Osteoblast (primary cell): Measurements from ENCODE around the gene HOXC10. TPM values are rescaled to one million over a fixed set of nuclear protein-coding genes. Genes with fewer than 3 reads are reported as not detected.

ENCODE experiments used
- DNase-seq: peaks from one replicate; pipeline ENCODE4 v3.0.0; 2011; ENCODE audit warnings: low spot score, mixed read lengths; ENCODE audit not compliant: insufficient read length; ENCODE audit errors: missing footprints
- H2AFZ ChIP-seq: 2 replicates; pipeline ENCODE4 v1.6.0; 2011; ENCODE audit warnings: mild to moderate bottlenecking, low read length
- H3K27ac ChIP-seq: 2 replicates; pipeline ENCODE4 v1.5.1; 2011; ENCODE audit warnings: mild to moderate bottlenecking, low read depth, low read length, moderate library complexity
- H3K27me3 ChIP-seq: 2 replicates; pipeline ENCODE4 v1.6.0; 2012; ENCODE audit warnings: mild to moderate bottlenecking, control low read depth, inconsistent platforms, low read length, moderate library complexity; ENCODE audit not compliant: insufficient read depth
- H3K36me3 ChIP-seq: 2 replicates; pipeline ENCODE4 v1.5.1; 2011; ENCODE audit warnings: mild to moderate bottlenecking, low read length, control low read depth, moderate library complexity; ENCODE audit not compliant: insufficient read depth
- H3K4me1 ChIP-seq: 2 replicates; pipeline ENCODE4 v1.5.1; 2011; ENCODE audit warnings: mild to moderate bottlenecking, low read length, control low read depth, moderate library complexity; ENCODE audit not compliant: insufficient read depth
- H3K4me2 ChIP-seq: 2 replicates; pipeline ENCODE4 v1.6.0; 2011; ENCODE audit warnings: mild to moderate bottlenecking, low read length; ENCODE audit not compliant: insufficient read depth
- H3K4me3 ChIP-seq: fragments of 200-600 bp; sonication (generic); 3 replicates; pipeline ENCODE4 v1.5.1; 2012; ENCODE audit warnings: mild to moderate bottlenecking, low read length, inconsistent platforms; ENCODE audit not compliant: insufficient read depth
- H3K79me2 ChIP-seq: 2 replicates; pipeline ENCODE4 v1.6.0; 2012; ENCODE audit warnings: mild to moderate bottlenecking, low read length, control low read depth, inconsistent platforms; ENCODE audit not compliant: insufficient read depth
- H3K9me3 ChIP-seq: 2 replicates; pipeline ENCODE4 v1.5.1; 2011; ENCODE audit warnings: low read depth, low read length, control low read depth
- H4K20me1 ChIP-seq: 2 replicates; pipeline ENCODE4 v1.6.0; 2012; ENCODE audit warnings: mild to moderate bottlenecking, low read length, control low read depth; ENCODE audit not compliant: insufficient read depth
- CTCF ChIP-seq: IDR thresholded peaks from 2 replicates; pipeline ENCODE4 v1.5.1; 2011; ENCODE audit warnings: mild to moderate bottlenecking, low read depth, low read length, moderate library complexity; ENCODE audit errors: extremely low read depth
- total RNA-seq: library from RNA; depleted of rRNA; stranded (reverse); fragments of >200 nt; gene quantifications from 2 replicates; pipeline ENCODE4 v1.2.3, GENCODE V29; 2012

Gene HOXC10
- total RNA-seq, 1 donor = 11.2 TPM

- Histone ChIP-seq H3K4me1 (peaks cover 63% of the 10 kb centered on the region), H3K36me3 (peaks cover 7% of the 10 kb centered on the region), H4K20me1 (peaks cover 48% of the 10 kb centered on the region), H3K4me2 (peak overlapping the region; percentile 70), H3K27me3 (no peaks in the 10 kb centered on the region), H3K9me3 (no peaks in the 10 kb centered on the region), H3K79me2 (peaks cover 98% of the 10 kb centered on the region), H3K4me3 (no peak overlapping the region), H2AFZ (no peak overlapping the region), H3K27ac (peak overlapping the region; percentile 66)
- DNase-seq = no peak
- no peak for TF ChIP-seq CTCF
Measured at GRCh38 chr12:54024581-54025305, 39.8 kb downstream of the HOXC10 start.

- Histone ChIP-seq H3K4me2 (peak overlapping the region; percentile 61), H3K36me3 (peaks cover 10% of the 10 kb centered on the region), H3K27ac (peak overlapping the region; percentile 66), H3K4me1 (peaks cover 53% of the 10 kb centered on the region), H3K9me3 (no peaks in the 10 kb centered on the region), H4K20me1 (peaks cover 44% of the 10 kb centered on the region), H3K27me3 (no peaks in the 10 kb centered on the region), H2AFZ (no peak overlapping the region), H3K4me3 (peak overlapping the region; percentile 43), H3K79me2 (peaks cover 92% of the 10 kb centered on the region)
- DNase-seq = no peak
- no peak for TF ChIP-seq CTCF
Measured at GRCh38 chr12:54025499-54026405, 40.8 kb downstream of the HOXC10 start.

GRCh38 chr12:54026640-54027441, 41.9 kb downstream of the HOXC10 start:
- TF ChIP-seq CTCF = no peak
- Histone ChIP-seq H3K79me2 (peaks cover 81% of the 10 kb centered on the region), H3K27ac (no peak overlapping the region)

More at GRCh38 chr12:54026640-54027441, 41.9 kb downstream of the HOXC10 start:
- H3K4me3 ChIP-seq = no peak overlapping the region
- no peak overlapping the region for H2AFZ ChIP-seq
- H3K9me3 ChIP-seq = no peaks in the 10 kb centered on the region
- no peak for DNase-seq
- peaks cover 34% of the 10 kb centered on the region for H4K20me1 ChIP-seq
- H3K4me1 ChIP-seq = peaks cover 43% of the 10 kb centered on the region
- H3K27me3 ChIP-seq = no peaks in the 10 kb centered on the region
- peaks cover 10% of the 10 kb centered on the region for H3K36me3 ChIP-seq
- no peak overlapping the region for H3K4me2 ChIP-seq
